NCI-H1694 (cell line): ENCODE results near the gene PLEKHH2.

Experiments
- DNase-seq: peaks from one replicate; lab custom pipeline; 2025; lab: John Stamatoyannopoulos, UW

The PLEKHH2 gene

GRCh38 chr2:43812006-43812405 lies 174.9 kb downstream of the PLEKHH2 start:
- no peak for DNase-seq

GRCh38 chr2:43812947-43813346 lies 175.9 kb downstream of the PLEKHH2 start:
- no peak for DNase-seq

- no peak for DNase-seq
These were observed 177.7 kb downstream of the PLEKHH2 start for GRCh38 chr2:43814711-43815110.
